NCI-H1092 treated with DMSO at 0.1 percent for 48 hours (cell line): ENCODE results near the gene ZNF264.
"Not testable (repeated sequence)": the region's sequence is repeated elsewhere in the genome, so short reads cannot be mapped to it uniquely, and the experiment has no call there.

Experiments used
- DNase-seq: peaks from one replicate; lab custom pipeline; 2025; lab: John Stamatoyannopoulos, UW

ZNF264 gene

DNA sequence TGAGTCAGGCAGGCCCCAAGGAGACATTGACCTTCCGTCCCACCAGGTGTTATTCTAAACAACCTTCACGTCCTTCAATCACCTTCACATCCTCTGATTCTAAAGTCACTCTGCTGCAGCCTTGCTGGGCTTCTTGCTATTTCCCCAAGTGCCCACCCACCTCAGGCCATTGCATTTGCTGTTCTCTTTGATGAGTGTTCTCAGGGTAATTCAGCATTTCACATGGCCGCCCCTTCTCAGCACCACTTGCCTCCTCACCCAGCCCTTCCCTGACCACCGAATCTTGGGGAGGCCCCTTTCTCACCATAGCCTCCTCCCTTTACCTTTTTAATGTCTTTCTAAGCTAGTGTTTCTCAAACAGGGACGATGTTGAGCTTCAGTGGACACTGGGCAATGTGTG, 53.8 kb downstream of the ZNF264 start:
- no peak for DNase-seq

DNA sequence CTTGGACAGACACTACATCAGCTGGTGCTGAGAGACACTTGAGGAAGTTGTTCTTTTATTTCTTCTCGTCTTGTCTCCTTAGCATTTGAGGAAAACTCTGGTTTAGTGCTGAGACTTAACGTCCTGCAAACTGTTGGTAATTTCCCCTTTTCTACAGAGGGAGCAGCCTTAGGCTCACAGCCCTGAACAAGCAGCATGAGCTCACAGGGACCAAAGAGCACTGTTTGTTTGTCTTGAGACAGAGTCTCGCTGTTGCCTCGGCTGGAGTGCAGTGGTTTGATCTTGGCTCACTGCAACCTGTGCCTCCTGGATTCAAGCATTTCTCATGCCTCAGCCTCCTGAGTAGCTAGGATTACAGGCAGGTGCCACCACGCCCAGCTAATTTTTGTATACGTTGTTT, 54.7 kb downstream of the ZNF264 start:
- DNase-seq, result no peak

DNA sequence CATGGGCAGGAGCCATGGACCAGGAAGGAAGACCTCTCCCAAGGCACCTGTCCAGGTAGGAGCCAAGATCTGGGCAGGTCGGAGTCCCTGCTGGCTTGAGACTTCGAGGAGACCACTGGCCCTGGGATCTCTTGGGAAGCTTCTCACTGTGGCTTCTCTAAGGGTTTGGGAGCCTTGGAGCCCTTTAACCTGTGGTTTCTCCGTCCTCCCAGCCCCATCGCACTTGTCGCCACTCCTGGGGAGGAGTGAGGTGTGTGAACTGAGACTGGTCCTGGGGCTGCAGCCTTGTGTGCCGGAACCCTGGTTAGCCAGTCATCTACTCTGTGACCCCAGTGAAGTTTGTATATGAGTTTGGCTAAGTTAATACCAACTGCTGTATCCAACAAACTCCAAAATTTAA, 57.3 kb downstream of the ZNF264 start:
- DNase-seq, result no peak

DNA sequence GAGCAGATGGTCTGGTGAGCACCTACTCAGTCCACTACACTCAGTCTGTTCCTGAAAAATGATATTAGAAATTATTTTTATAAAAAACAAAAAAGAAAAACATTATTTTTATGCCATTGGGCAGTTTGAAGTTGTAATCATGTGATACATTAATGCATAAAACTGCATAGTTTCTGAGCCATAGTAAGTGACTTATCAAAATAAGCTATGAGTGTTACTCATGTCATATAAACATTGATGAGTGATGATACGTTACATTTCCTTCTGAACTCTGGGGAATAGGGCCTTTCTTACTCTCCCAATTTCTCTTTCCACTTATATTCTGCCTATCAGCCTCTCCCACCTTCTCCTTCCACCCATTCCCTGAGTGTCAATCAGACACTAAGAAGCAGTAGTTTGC, 58.0 kb downstream of the ZNF264 start:
- DNase-seq, result no peak

DNA sequence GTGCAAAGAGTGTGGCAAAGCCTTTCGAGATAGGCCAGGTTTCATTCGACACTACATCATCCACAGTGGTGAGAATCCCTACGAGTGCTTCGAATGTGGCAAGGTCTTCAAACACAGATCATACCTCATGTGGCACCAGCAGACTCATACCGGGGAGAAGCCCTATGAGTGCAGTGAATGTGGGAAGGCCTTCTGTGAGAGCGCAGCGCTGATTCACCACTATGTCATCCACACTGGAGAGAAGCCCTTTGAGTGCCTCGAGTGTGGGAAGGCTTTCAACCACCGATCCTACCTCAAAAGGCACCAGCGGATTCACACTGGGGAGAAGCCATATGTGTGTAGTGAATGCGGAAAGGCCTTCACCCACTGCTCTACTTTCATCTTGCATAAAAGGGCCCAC, 62.5 kb downstream of the ZNF264 start:
- DNase-seq, result not testable (repeated sequence)

DNA sequence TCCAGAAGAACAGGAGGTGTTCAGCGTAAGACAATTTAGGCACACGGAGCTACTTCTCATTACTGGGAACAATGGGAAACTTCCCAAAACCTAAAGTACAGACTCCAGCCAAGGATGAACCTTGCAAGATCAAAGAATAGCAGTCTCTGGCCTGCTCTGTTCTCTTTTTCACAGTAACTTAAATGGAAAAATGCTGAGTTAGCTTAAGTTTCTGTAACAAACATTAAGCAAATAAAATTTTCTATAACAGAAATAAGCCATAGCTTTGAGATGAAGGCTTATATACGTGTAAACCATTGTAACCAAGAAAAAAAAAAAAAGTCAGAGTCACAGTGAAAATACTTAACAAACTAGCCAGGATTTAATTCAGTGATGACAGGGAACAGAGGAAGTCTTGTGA, 70.7 kb downstream of the ZNF264 start:
- no peak for DNase-seq

DNA sequence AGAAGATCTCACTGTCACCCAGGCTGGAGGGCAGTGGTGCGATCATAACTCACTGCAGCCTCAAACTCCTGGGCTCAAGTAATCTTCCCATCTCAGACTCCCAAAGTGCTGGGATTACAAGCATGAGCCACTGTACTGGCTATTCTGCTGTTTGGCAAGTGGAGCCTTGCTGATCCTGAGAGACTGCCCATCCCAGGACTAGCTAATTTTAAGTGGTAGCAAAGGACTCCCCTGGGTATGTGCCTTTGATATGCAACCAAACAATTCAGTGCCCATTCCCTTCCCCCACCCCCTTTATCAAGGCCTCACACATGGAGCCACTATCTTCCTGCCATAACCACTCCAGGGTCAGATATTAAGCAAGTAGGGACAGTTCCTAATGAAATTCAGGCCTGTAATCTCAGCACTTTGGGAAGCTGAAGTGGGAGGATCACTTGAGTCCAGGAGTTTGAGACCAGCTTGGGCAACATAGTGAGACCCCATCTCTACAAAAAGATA, 72.0 kb downstream of the ZNF264 start:
- DNase-seq, result no peak

DNA sequence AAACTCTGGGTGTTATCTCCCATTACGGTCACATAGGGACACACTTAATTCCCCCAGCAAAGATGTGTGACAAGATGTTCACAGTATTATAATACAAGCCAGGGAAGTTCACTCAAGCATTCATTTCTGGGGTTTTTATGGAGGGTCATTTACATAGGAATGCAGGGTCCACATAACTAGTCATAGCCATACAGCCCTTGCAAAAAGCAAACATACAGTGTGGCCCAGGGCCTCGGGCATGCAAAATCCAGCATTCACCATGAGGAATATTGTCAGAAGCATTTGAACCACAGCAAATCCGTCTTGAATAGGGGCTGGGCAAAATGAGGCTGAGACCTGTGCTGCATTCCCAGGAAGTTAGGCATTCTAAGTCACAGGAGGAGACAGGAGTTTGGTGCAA, 76.0 kb downstream of the ZNF264 start:
- DNase-seq, result no peak

DNA sequence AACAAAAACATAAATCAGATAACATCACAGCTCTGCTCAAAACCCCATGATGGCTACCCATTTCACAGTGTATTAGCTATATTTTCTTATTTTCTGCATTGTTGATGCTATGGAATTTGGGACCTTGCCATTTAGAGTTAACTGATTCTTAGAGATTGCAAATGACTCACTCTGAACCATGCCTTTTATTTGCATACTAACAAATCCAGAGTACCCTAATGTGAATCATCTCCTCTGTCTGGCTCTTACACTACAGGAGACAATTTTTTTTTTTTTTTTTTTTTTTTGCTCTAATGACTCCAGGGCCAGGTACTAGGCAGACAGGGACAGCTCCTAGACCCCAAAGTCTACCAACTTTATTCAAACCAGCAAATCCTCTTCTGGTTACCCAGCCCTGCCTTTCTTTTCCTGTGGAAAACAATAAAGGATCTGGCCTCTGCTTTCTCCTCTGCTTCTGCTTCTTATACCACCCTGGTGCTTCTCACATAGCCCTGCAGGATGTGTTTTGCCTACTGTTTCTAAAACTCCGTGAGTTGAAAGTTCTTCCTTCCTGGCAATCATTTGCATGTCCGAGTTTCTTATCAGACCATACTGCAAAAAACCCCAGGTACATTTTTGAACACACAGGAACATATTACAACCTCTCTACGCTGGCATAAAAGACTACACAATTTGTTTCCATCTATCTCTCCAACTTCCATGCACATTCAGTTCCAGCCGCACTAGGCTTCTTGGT, 78.4 kb downstream of the ZNF264 start:
- DNase-seq, result no peak

DNA sequence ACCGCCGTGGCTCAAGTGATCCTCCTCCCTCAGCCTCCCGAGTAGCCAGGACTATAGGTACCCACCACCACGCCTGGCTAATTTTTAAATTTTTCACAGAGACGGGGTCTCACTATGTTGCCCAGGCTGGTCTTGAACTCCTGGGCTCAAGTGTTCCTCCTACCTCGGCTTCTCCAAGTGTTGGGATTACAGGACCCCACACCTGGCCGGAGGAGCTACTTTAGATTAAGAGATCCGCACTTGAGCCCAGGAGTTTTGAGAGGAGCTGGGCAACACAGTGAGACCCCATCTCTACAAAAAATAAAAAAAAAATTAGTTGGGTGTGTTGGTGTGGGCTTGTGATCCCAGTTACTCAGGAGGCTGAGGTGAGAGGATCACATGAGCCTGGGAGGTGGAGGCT, 80.0 kb downstream of the ZNF264 start:
- DNase-seq, result no peak
